NCI-H510A (cell line): ENCODE results near the gene GAS7.

Experiments
- DNase-seq: peaks from one replicate; lab custom pipeline; 2025; lab: John Stamatoyannopoulos, UW

GAS7 gene

DNA sequence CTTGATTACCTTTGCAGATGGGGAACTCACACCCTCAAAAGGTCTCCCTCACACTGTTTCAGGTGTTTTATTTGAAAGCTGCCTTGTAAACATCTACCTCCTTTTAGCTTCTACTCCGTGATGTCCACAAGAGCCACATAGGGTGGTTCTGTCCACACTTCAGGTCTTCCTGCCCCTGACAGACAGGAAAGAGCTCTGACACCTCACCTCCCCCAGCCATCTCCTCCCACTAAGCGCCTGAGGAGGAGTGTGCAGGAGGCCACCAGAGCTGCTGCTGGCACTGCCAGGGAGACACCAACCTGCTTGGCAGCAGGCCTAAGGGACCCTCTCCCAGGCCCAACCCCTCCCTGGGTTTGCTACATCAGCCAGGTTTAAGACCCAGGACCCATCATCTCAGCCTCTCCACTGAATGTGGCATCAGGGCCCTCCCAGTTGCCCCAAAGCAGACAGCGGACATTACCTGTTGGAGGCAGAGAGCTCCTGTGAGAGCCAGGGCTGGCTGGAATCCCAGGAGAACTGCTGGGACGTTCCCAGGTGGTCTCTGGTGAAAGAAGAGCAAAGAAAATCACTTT is 217.0 kb downstream of the GAS7 start:
- no peak for DNase-seq

GRCh38 chr17:9979463-9979995 is 218.9 kb downstream of the GAS7 start:
- DNase-seq = no peak

DNA sequence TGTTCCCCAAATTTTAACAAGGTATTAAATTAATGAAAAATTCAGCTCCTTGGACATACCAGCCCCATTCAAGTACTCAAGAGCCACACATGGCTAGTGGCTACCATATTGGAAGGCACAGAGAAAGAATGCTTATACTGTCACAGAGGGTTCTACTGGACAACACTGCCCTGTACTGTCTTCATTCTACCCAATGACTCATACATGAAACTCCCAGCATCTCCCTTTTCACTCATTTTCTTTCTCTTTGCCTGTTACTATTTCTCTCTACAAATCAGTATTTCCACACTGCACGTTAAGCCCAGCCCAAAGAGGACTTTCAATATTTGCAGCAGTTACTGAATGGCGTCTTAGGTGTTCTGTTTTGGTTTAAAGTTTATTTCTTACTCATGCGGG is 221.2 kb downstream of the GAS7 start:
- DNase-seq = no peak

- no peak for DNase-seq
Observed at GRCh38 chr17:9976283-9977179, 221.9 kb downstream of the GAS7 start.

- no peak for DNase-seq
Observed at GRCh38 chr17:9974448-9975381, 223.7 kb downstream of the GAS7 start.

GRCh38 chr17:9973669-9974447 is 224.5 kb downstream of the GAS7 start:
- no peak for DNase-seq

DNA sequence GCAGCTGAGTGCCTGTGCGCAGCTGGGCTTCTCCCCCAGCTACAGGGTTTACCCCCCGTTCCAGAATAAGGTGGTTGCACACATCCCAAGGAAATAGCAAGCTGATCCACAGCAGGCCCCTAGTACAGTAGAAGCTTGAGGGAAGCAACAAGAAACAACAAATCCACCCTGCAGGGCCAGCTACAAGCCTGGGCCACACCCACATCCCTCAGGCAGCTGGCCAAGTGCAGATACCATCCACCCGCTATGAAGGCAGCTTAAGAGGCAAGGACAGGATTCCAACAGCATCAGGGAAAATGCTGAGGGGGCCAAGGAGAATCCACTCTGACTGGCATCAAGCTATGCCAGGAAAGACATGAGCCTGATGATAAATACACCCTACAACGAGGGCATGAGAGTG is 226.4 kb downstream of the GAS7 start:
- DNase-seq = no peak

- DNase-seq = no peak
Observed at GRCh38 chr17:9969301-9969935, 229.0 kb downstream of the GAS7 start.

DNA sequence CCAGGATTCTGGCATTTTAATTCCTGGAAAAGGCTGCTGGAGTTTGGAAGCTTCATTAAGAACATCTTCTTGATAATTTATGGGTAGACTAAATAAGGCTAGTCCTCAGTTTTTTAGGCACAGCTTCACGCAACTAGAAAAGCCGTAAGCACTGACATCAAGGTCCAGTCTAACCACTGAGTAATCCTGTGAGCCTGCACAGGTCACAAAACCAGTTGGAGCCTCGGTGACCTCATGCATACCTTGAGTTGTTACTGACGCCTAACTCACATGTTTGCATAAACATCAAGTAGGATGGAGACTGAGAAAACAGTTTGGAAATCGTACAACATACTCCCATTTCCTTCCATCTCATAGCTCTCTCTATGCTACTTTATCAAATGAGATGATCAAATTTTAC is 229.5 kb downstream of the GAS7 start:
- DNase-seq = no peak

DNA sequence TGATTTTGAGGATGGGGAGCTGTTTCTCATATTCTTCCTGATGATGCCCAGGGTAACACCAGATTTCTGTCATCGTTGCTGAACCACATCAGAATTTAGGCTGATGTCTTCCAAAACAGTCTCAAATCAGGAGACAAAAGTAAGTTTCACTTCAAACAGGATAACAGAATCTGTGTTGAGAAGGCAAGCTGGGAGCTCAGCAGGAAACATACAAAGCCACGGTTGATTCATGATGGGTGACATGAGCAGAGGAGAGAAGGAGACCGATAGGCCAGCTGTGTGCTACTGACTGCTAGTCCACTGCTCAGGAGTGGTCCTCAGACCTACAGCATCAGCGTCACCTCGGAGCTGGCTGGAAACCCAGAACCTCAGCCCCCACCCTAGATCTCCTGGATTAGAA is 230.4 kb downstream of the GAS7 start:
- DNase-seq = no peak

DNA sequence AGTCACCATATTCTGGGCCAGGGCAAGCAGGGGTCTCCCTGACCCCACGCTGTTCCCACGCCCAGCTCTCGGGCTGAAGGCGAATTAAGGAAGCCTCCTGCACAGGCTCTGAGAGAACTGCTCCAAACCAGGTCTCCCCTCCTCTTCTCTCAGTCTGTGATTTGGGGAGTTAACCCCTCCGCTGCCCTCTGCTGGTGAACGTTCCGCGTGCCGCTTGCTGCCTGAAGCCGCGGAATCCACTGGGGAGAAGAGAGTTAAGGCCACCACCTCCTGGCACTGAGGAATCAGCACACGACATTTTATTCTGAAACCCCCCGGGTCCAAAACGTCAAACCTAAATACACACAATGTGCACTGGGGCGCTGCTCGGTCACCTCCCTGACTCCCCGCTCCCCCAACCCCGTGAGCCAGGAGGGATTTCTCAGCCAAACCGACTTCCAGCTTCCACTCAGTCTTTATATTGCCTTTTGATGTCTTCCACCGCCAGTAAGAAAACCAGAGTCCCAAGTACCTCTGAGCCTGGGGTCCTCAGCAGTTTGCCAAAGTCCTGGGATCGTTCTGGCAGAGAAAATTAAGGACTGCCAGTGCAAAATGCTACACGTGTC is 238.9 kb downstream of the GAS7 start:
- no peak for DNase-seq

- DNase-seq = no peak
Observed at GRCh38 chr17:9958586-9959281, 239.7 kb downstream of the GAS7 start.

- DNase-seq = no peak
Observed at GRCh38 chr17:9957244-9957643, 241.2 kb downstream of the GAS7 start.

DNA sequence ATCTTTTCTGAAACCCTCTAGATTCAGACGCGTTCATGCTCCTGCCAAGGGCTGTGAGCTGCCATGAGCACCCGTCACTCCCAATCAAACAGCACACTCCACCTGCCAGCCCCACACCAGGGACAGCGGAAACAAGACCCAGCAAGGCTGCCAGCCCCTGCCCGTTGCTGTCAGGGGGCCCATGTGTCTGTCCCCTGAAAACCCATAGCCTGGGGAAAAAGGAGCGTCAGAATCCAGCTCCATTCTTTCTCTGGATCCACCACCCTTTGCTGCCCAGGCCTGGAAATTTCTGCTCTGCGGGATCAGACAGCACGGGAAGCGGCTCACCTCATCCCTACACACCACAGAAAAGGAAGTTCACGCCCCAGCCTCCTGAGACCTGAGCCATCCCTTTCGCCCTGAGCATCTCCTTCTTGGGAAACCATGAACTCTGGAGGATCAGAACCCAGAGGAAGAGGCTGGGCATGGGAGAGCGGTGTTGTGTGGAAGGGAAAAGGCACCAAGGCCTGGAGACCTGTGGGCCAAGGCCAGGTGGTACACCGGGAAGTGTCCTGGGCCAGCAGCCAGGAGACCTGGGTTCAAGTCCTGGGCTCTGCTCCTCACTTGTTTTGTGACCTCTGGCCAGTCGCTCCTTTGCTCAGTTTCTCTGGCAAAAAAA is 241.8 kb downstream of the GAS7 start:
- no peak for DNase-seq

DNA sequence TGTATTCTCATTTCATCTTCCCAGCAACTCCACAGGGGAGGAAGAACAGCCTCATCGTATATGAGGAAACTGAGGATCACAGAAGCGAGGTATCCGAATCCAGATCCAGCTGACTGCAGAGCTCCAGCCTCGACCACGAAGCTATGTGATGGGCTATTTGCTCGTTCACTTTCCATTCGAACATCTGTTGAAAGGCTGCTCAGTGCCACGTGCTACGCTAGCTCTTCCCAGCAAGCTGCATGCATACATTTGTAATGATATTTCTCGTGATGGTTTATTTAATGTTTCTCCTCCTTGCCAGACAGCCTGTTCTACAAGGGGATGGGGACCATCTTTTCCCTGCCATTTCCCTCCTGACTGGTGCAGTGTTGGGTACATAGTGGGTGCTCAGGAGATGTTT is 244.9 kb downstream of the GAS7 start:
- no peak for DNase-seq

- DNase-seq = no peak
Observed at GRCh38 chr17:9951803-9952202, 246.6 kb downstream of the GAS7 start.

GRCh38 chr17:9948928-9949327 is 249.5 kb downstream of the GAS7 start:
- no peak for DNase-seq

- DNase-seq = no peak
Observed at GRCh38 chr17:9944704-9945103, 253.7 kb downstream of the GAS7 start.

DNA sequence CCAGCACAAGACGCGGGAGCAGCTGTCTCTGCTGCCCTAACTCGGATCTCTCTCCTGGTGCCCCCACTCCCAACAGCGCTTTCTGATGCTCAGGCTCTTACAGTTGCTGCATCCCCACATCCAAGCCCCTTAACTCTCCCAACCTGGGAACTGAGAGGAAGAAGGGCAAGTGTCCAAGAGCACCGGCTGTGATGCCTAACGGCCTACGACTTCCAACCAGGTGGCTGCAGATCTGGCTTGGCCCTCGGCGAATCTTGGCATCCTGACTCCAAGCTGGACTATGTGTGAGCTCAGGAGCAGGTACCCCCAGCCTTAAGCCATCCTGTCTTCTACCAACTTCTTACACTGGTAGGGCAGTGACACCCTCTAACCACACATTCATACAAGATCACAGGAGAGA is 255.1 kb downstream of the GAS7 start:
- no peak for DNase-seq
